ENCODE results near the gene TAOK1.

TAOK1 gene

GRCh38 chr17:29483503-29483902 is 93.3 kb downstream of the TAOK1 start:
- TF ChIP-seq SPI1 (IDR thresholded peaks at IDR 0.05; ENCODE audit: borderline replicate concordance, low read depth): no peak
- no peak for TF ChIP-seq CTCF (IDR thresholded peaks at IDR 0.05; ENCODE audit: insufficient read depth, low read length)
- TF ChIP-seq REST (IDR thresholded peaks at IDR 0.05; ENCODE audit: insufficient replicate concordance, low read depth): no peak
- no peak for TF ChIP-seq POLR2AphosphoS5 (IDR thresholded peaks at IDR 0.05; ENCODE audit: low read depth)
- TF ChIP-seq GABPA (IDR thresholded peaks at IDR 0.05; ENCODE audit: low read depth): no peak
- DNase-seq (ENCODE audit: low read depth in 1 of 2, low spot score in 1 of 2): no peak
- Histone ChIP-seq H3K27ac (replicated peaks) (no peak overlapping the region), H3K27me3 (ENCODE audit: insufficient read depth, poor library complexity, severe bottlenecking) (no peaks in the 10 kb centered on the region), H3K4me3 (replicated peaks; ENCODE audit: insufficient read depth, low read length) (no peak overlapping the region)

GRCh38 chr17:29495011-29495410 is 104.8 kb downstream of the TAOK1 start:
- DNase-seq (ENCODE audit: low read depth in 1 of 2, low spot score in 1 of 2): no peak
- no peak overlapping the region for H3K4me3 ChIP-seq (replicated peaks; ENCODE audit: insufficient read depth, low read length)
- TF ChIP-seq CTCF (IDR thresholded peaks at IDR 0.05; ENCODE audit: insufficient read depth, low read length) (no peak), REST (IDR thresholded peaks at IDR 0.05; ENCODE audit: insufficient replicate concordance, low read depth) (no peak), SPI1 (IDR thresholded peaks at IDR 0.05; ENCODE audit: borderline replicate concordance, low read depth) (no peak), POLR2AphosphoS5 (IDR thresholded peaks at IDR 0.05; ENCODE audit: low read depth) (no peak), GABPA (IDR thresholded peaks at IDR 0.05; ENCODE audit: low read depth) (no peak)
- no peak overlapping the region for H3K27ac ChIP-seq (replicated peaks)
- no peaks in the 10 kb centered on the region for H3K27me3 ChIP-seq (ENCODE audit: insufficient read depth, poor library complexity, severe bottlenecking)

- Histone ChIP-seq H3K27ac (replicated peaks) (no peak overlapping the region), H3K27me3 (ENCODE audit: insufficient read depth, poor library complexity, severe bottlenecking) (no peaks in the 10 kb centered on the region), H3K4me3 (replicated peaks; ENCODE audit: insufficient read depth, low read length) (no peak overlapping the region)
- no peak for DNase-seq (ENCODE audit: low read depth in 1 of 2, low spot score in 1 of 2)
- TF ChIP-seq CTCF (IDR thresholded peaks at IDR 0.05; ENCODE audit: insufficient read depth, low read length): no peak
- TF ChIP-seq REST (IDR thresholded peaks at IDR 0.05; ENCODE audit: insufficient replicate concordance, low read depth): no peak
- no peak for TF ChIP-seq GABPA (IDR thresholded peaks at IDR 0.05; ENCODE audit: low read depth)
- no peak for TF ChIP-seq POLR2AphosphoS5 (IDR thresholded peaks at IDR 0.05; ENCODE audit: low read depth)
- no peak for TF ChIP-seq SPI1 (IDR thresholded peaks at IDR 0.05; ENCODE audit: borderline replicate concordance, low read depth)
These were observed 114.5 kb downstream of the TAOK1 start for GRCh38 chr17:29504711-29505110.

Measured in HL-60 (cell line).